ENCODE measurements around the gene SLC49A4.
A peak's percentile ranks its signal among the peaks of the same experiment; 100 is the strongest.

The SLC49A4 gene

GRCh38 chr3:122786066-122786465 lies 8.8 kb upstream of the SLC49A4 start:
- no peak for DNase-seq (ENCODE audit: low read depth in 2 of 2)

GRCh38 chr3:122787872-122788271 lies 7.0 kb upstream of the SLC49A4 start:
- no peak for DNase-seq (ENCODE audit: low read depth in 2 of 2)

GRCh38 chr3:122789585-122790273 lies 5.1 kb upstream of the SLC49A4 start:
- no peak for DNase-seq (ENCODE audit: low read depth in 2 of 2)

GRCh38 chr3:122793568-122794416 lies 1.1 kb upstream of the SLC49A4 start, which contains the start of gene HSPBAP1:
TSS of gene HSPBAP1 (minus strand) at chr3:122793831. CDS start at chr3:122793680, 151 bp downstream.
- DNase-seq (ENCODE audit: low read depth in 2 of 2), result peak; percentile 61 to 63

- DNase-seq (ENCODE audit: low read depth in 2 of 2), result no peak
Measured at GRCh38 chr3:122794483-122794778, 438 bp upstream of the SLC49A4 start.

GRCh38 chr3:122795674-122796195 lies 866 bp downstream of the SLC49A4 start:
- DNase-seq (ENCODE audit: low read depth in 2 of 2), result no peak

GRCh38 chr3:122797291-122797690 lies 2.4 kb downstream of the SLC49A4 start:
- DNase-seq (ENCODE audit: low read depth in 2 of 2), result no peak

- DNase-seq (ENCODE audit: low read depth in 2 of 2), result no peak
Measured at GRCh38 chr3:122799322-122799721, 4.5 kb downstream of the SLC49A4 start.

GRCh38 chr3:122800031-122800430 lies 5.2 kb downstream of the SLC49A4 start:
- DNase-seq (ENCODE audit: low read depth in 2 of 2), result no peak

- no peak for DNase-seq (ENCODE audit: low read depth in 2 of 2)
Measured at GRCh38 chr3:122800706-122801237, 5.9 kb downstream of the SLC49A4 start.

- no peak for DNase-seq (ENCODE audit: low read depth in 2 of 2)
Measured at GRCh38 chr3:122802323-122802722, 7.5 kb downstream of the SLC49A4 start.

GRCh38 chr3:122803977-122804376 lies 9.1 kb downstream of the SLC49A4 start:
- no peak for DNase-seq (ENCODE audit: low read depth in 2 of 2)

GRCh38 chr3:122810734-122811133 lies 15.9 kb downstream of the SLC49A4 start:
- no peak for DNase-seq (ENCODE audit: low read depth in 2 of 2)

GRCh38 chr3:122816587-122816986 lies 21.7 kb downstream of the SLC49A4 start:
- no peak for DNase-seq (ENCODE audit: low read depth in 2 of 2)

- no peak for DNase-seq (ENCODE audit: low read depth in 2 of 2)
Measured at GRCh38 chr3:122824465-122825381, 29.9 kb downstream of the SLC49A4 start.

GRCh38 chr3:122825460-122825859 lies 30.6 kb downstream of the SLC49A4 start:
- no peak for DNase-seq (ENCODE audit: low read depth in 2 of 2)

- DNase-seq (ENCODE audit: low read depth in 2 of 2), result no peak
Measured at GRCh38 chr3:122826278-122826677, 31.4 kb downstream of the SLC49A4 start.

- no peak for DNase-seq (ENCODE audit: low read depth in 2 of 2)
Measured at GRCh38 chr3:122828281-122828680, 33.4 kb downstream of the SLC49A4 start.

GRCh38 chr3:122835590-122835989 lies 40.7 kb downstream of the SLC49A4 start:
- DNase-seq (ENCODE audit: low read depth in 2 of 2), result no peak

- DNase-seq (ENCODE audit: low read depth in 2 of 2), result no peak
Measured at GRCh38 chr3:122843604-122844003, 48.7 kb downstream of the SLC49A4 start.

- no peak for DNase-seq (ENCODE audit: low read depth in 2 of 2)
Measured at GRCh38 chr3:122857019-122857418, 62.1 kb downstream of the SLC49A4 start.

- no peak for DNase-seq (ENCODE audit: low read depth in 2 of 2)
Measured at GRCh38 chr3:122858373-122858772, 63.5 kb downstream of the SLC49A4 start.
